NCI-H460 (cell line): ENCODE measurements around the gene CDH6. TPM values are rescaled to one million over a fixed set of nuclear protein-coding genes. Genes with fewer than 3 reads are reported as not detected.
A peak's percentile ranks its signal among the peaks of the same experiment; 100 is the strongest.

ENCODE experiments used
- DNase-seq: peaks from one replicate; pipeline ENCODE4 v3.0.0-alpha.2; 2016; ENCODE audit warnings: low read depth; ENCODE audit errors: extremely low read depth
- total RNA-seq: library from RNA; depleted of rRNA; stranded (reverse); fragments of >200 nt; shearing (Covaris generic); gene quantifications from 2 replicates; pipeline ENCODE4 v1.2.3, GENCODE V29; 2014

Gene CDH6
- total RNA-seq, 1 experiment from 2014 or later: 0.20 TPM

GRCh38 chr5:31196309-31196708 is 2.8 kb downstream of the CDH6 start:
- no peak for DNase-seq

GRCh38 chr5:31197183-31197582 is 3.7 kb downstream of the CDH6 start:
- no peak for DNase-seq

- DNase-seq: no peak
Measured at GRCh38 chr5:31204958-31205357, 11.5 kb downstream of the CDH6 start.

GRCh38 chr5:31208043-31208442 is 14.6 kb downstream of the CDH6 start:
- DNase-seq: no peak

- DNase-seq: no peak
Measured at GRCh38 chr5:31209334-31209733, 15.8 kb downstream of the CDH6 start.

- DNase-seq: no peak
Measured at GRCh38 chr5:31211098-31211497, 17.6 kb downstream of the CDH6 start.

- DNase-seq: no peak
Measured at GRCh38 chr5:31213257-31213656, 19.8 kb downstream of the CDH6 start.

GRCh38 chr5:31213705-31214121 is 20.2 kb downstream of the CDH6 start:
- DNase-seq: no peak

GRCh38 chr5:31214229-31214628 is 20.7 kb downstream of the CDH6 start:
- no peak for DNase-seq

- no peak for DNase-seq
Measured at GRCh38 chr5:31215236-31215635, 21.8 kb downstream of the CDH6 start.

GRCh38 chr5:31217446-31217845 is 24.0 kb downstream of the CDH6 start:
- DNase-seq: no peak

- DNase-seq: no peak
Measured at GRCh38 chr5:31218978-31219377, 25.5 kb downstream of the CDH6 start.

GRCh38 chr5:31221001-31221400 is 27.5 kb downstream of the CDH6 start:
- no peak for DNase-seq

GRCh38 chr5:31225118-31225517 is 31.6 kb downstream of the CDH6 start:
- no peak for DNase-seq

GRCh38 chr5:31225613-31226012 is 32.1 kb downstream of the CDH6 start:
- DNase-seq: no peak

- DNase-seq: no peak
Measured at GRCh38 chr5:31226651-31227050, 33.2 kb downstream of the CDH6 start.

- DNase-seq: no peak
Measured at GRCh38 chr5:31229266-31229665, 35.8 kb downstream of the CDH6 start.

- no peak for DNase-seq
Measured at GRCh38 chr5:31231177-31231838, 37.8 kb downstream of the CDH6 start.

GRCh38 chr5:31232273-31232888 is 38.9 kb downstream of the CDH6 start:
- DNase-seq: peak; percentile 56

GRCh38 chr5:31235381-31235780 is 41.9 kb downstream of the CDH6 start:
- no peak for DNase-seq

- DNase-seq: no peak
Measured at GRCh38 chr5:31236339-31236738, 42.9 kb downstream of the CDH6 start.

GRCh38 chr5:31237174-31237573 is 43.7 kb downstream of the CDH6 start:
- DNase-seq: no peak

GRCh38 chr5:31238497-31238896 is 45.0 kb downstream of the CDH6 start:
- no peak for DNase-seq
